ENCODE results near the gene FIGNL2.

Gene FIGNL2

DNA sequence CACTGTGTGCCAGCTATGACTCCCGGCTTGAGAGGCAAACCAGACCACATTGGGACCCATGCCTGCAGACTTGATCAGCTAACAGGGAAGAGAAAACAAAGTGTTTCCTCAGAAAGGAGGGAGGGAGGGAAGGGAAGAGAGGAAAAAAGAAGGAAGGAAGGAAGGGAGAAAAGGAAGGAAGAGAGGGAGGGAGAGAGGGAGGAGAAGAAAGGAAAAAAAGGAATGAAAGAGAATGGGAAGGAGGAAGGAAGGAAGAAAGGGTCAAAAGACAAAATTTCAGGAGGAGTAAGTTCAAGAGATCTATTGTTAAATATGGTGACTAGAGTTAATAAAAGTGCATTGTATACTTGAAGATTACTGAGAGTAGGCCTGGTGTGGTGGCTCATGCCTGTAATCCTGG lies 18.9 kb downstream of the FIGNL2 start:
- TF ChIP-seq, protein P1, sequence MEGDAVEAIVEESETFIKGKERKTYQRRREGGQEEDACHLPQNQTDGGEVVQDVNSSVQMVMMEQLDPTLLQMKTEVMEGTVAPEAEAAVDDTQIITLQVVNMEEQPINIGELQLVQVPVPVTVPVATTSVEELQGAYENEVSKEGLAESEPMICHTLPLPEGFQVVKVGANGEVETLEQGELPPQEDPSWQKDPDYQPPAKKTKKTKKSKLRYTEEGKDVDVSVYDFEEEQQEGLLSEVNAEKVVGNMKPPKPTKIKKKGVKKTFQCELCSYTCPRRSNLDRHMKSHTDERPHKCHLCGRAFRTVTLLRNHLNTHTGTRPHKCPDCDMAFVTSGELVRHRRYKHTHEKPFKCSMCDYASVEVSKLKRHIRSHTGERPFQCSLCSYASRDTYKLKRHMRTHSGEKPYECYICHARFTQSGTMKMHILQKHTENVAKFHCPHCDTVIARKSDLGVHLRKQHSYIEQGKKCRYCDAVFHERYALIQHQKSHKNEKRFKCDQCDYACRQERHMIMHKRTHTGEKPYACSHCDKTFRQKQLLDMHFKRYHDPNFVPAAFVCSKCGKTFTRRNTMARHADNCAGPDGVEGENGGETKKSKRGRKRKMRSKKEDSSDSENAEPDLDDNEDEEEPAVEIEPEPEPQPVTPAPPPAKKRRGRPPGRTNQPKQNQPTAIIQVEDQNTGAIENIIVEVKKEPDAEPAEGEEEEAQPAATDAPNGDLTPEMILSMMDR (IDR thresholded peaks at IDR 0.05; ENCODE audit: extremely low read depth, missing control alignments) = no peak

DNA sequence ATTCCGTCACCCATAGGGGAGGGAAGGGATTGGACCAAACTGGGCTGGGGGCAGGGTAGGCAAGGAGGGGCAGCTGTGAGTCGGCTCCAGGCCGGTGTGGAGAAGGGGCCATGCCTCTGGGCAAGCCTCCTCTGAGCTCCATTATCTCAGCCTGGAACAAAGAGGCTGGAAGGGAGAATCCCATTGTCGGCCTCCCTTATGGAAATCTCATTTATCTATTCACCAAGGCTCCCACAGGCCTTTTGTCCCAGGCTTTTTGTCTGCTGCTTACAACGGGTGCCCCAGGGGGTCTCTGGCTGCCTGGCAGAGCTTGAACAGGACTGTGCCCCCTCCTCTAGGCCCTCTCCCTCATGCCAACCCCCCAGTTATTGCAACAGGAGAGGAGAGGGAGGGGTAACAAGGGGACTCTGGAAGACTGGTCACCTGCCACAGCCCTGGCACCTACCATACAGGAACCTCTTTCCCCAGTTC lies 19.5 kb downstream of the FIGNL2 start:
- TF ChIP-seq, protein P1 (IDR thresholded peaks at IDR 0.05; ENCODE audit: extremely low read depth, missing control alignments) = no peak
- DNase-seq (ENCODE audit: low spot score) = no peak

More for the DNA sequence above, 18.9 kb downstream of the FIGNL2 start:
- no peak for DNase-seq (ENCODE audit: low spot score)

GRCh38 chr12:51827925-51828818 lies 20.3 kb downstream of the FIGNL2 start:
- DNase-seq (ENCODE audit: low spot score) = no peak
- TF ChIP-seq, protein P1 (IDR thresholded peaks at IDR 0.05; ENCODE audit: extremely low read depth, missing control alignments) = no peak

DNA sequence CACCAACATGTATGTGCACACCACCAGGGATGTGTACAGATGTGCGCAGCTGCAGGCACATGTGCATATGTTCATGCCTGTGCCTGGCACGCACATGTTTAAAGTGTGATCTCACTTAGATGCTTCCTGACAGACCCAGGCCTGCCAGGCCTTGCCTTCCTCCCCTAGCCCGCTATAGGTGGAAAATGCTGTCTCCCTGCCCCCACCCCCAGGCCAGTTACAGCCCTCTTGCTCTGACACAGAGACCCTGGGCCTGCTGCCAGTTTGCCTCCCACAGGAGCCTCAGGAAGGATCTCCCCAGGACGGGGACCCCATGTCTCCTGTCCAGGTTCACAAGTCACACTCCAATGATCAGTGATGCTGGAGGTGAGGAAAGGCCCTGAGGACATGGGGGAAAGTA lies 21.6 kb downstream of the FIGNL2 start:
- no peak for DNase-seq (ENCODE audit: low spot score)
- TF ChIP-seq, protein P1 (IDR thresholded peaks at IDR 0.05; ENCODE audit: extremely low read depth, missing control alignments) = no peak

DNA sequence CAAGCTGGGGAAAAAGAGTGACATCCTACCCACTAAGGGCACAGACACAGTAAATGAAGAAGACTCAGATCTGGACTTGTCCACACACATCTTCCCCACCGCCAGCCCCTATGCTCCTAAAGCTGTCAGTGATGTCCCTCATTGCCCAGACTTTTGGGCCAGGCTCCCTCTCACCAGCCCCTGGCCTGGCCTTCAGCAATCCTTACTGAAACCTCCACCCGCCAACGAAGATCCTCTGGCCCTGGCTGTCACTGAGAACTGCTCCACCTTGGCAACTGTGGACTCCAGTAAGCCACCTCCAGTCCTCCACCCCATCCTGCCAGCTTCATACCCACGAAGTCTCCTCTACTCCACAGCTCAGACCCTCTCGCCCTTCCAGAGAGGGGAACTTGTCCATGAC lies 23.3 kb downstream of the FIGNL2 start:
- TF ChIP-seq, protein P1 (IDR thresholded peaks at IDR 0.05; ENCODE audit: extremely low read depth, missing control alignments) = no peak
- no peak for DNase-seq (ENCODE audit: low spot score)

DNA sequence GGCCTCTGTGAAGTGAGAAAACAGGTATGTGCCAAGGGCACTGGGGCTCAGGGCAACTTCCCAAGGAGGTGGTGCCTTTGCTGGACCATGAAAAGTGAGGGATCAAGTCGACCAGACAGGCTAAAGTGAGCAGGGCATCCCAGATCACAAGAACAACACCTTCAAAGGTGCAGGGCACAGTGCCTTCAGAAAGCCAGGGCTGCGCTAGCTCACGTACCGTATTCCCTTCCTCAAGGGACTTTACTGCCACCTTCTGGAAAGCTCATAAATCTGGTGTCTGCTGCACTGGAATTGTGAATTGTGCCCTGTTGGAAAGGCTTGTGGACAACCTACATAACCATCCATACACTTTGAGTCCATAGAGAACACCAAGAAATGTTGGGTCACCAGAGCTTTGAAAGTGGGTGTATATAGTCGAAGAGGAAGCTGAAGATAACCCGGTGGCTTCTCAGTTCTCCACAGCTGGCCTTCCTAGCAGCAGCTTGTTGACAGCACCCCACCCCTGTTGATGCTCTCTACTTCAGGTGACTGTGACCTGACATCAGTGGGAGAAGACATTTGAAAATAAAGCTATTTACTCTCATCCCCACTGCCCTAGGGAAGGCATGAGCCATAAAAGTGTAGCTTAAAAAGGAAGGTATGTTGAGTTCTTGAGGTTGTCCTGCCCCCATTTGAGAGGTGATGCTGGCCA lies 24.5 kb downstream of the FIGNL2 start:
- no peak for DNase-seq (ENCODE audit: low spot score)
- TF ChIP-seq, protein P1 (IDR thresholded peaks at IDR 0.05; ENCODE audit: extremely low read depth, missing control alignments) = no peak

GRCh38 chr12:51822956-51823355 lies 25.6 kb downstream of the FIGNL2 start:
- DNase-seq (ENCODE audit: low spot score) = no peak
- TF ChIP-seq, protein P1 (IDR thresholded peaks at IDR 0.05; ENCODE audit: extremely low read depth, missing control alignments) = no peak

Measured in GM20000 (cell line).